Bone marrow (tissue), 2 donors: ENCODE measurements around the gene NPIPB6.
"Not testable (repeated sequence)": the region's sequence is repeated elsewhere in the genome, so short reads cannot be mapped to it uniquely, and the experiment has no call there.

Source experiments
- DNase-seq, 2 donors: peaks; one replicate each; lab custom pipeline; 2025; lab: John Stamatoyannopoulos, UW

The NPIPB6 gene

DNA sequence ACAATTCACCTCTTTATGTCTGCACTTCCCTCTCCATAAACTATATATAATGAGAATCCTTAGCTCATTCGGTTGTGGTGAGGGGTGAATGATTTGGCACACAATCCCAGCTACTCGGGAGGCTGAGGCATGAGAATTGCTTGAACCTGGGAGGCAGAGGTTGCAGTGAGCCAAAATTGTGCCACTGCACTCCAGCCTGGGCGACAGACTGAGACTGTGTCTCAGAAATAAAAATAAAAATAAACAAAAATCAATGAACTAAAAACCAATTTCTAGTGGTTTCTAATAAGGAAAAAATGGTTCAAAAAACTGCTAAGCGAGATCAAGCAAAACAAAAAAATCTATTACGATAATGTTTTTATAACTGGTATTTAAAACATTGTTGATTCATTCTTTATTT lies at the start of gene NPIPB6:
NPIPB6 (minus strand) TSS at position 101 of the 400 bp plus-strand sequence. CDS start 686 bp downstream, outside the sequence.
- DNase-seq: not testable (repeated sequence)

DNA sequence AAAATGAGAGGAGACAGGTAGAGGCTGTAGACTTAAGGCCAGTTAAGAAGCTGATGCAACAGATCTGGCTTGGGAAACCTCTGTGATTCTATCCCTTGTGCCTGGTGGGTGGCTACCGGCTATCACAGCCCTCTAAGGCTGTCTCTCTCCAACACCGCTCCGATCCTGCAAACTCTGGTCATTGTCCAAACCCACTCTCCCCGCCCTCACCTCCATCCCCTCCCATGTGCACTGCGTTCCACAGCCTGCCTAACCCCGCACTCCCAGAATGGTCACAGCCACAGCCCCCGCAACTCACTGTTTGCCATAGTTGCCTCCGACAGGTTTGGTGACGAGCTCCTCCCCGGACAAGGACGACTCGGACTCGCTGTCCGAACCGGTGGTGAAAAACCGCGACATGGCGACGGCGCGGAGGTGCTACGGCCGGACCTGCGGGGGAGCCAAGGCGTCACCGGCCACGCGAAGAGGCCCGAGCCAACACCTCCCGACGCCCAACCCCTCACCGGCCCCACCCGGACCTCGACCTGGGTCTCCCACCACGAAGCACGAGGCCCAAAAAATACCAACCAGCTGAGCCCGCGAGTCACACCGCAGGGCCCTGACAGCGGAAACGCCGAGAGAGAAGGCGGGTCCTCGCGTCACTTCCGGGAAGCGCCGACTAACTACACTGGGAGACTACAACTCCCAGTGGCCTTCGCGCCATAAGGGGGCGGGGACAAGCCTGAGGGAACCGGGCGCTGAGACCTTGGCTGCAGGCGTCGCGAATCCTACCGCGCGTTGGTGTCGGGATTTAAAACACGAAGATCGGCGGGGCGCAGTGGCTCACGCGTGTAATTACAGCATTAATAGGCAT lies 40.1 kb upstream of the NPIPB6 start, which contains the start of gene EIF3CL:
EIF3CL (minus strand) TSS at position 622 of the 853 bp plus-strand sequence; CDS start at position 399, 223 bp downstream.
- DNase-seq: not testable (repeated sequence)

DNA sequence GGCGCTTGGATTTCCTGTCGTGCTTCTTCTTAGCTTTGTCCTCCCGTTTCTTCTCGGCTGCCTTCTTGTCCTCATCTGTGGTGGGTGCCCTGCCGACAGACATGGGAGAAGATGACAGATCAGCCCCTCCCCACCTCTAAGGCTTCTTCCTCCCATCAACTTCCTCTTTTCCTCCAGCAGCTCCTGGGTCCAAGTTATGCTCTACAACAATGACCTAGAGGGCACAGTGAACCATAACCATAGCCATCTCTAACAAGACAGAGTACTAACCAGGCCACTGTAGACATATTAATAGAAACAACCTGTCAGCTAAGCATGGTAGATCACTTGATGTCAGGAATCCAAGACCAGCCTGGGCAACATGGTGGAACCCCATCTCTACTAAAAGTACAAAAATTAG lies 28.7 kb upstream of the NPIPB6 start:
- DNase-seq: not testable (repeated sequence)

DNA sequence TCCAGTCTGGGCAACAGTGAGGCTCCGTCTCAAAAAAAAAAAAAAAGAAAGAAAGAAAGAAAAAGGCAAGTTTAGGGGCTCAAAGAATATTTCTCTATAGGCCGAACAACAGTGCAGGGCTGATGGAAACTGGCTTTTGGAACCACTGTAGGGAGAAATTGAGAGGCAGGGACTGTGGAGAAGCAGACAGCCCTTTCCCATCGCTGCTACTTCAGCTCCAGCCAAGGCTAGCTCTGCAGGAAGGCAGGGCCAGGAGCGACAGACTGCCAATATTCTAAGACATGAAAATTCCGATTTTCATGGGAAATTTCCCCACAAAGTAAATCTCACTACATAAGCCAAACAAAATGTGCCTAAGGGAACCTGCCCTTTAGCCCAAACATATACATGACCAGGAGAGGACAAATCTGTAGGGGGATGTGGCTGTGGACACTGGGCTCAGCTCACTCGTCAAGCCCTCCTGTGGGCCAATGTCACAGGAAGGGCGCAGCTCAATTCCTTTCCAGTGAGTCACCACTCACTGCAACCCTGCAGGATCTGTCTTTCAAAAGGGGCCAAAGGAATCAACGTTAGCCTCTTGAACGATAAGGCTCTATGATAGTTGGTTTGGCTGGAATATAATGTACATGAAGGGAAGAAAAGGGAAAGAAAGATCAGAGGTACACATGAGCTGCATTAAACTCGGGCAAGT lies 19.0 kb upstream of the NPIPB6 start:
- not testable (repeated sequence) for DNase-seq

DNA sequence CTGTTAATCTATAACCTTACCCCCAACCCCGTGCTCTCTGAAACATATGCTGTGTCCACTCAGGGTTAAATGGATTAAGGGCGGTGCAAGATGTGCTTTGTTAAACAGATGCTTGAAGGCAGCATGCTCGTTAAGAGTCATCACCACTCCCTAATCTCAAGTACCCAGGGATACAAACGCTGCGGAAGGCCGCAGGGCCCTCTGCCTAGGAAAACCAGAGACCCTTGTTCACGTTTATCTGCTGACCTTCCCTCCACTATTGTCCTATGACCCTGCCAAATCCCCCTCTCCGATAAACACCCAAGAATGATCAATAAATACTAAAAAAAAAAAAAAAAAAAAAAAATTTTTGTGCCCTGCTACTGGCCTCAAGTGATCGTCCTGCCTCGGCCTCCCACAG lies 14.5 kb upstream of the NPIPB6 start:
- not testable (repeated sequence) for DNase-seq

DNA sequence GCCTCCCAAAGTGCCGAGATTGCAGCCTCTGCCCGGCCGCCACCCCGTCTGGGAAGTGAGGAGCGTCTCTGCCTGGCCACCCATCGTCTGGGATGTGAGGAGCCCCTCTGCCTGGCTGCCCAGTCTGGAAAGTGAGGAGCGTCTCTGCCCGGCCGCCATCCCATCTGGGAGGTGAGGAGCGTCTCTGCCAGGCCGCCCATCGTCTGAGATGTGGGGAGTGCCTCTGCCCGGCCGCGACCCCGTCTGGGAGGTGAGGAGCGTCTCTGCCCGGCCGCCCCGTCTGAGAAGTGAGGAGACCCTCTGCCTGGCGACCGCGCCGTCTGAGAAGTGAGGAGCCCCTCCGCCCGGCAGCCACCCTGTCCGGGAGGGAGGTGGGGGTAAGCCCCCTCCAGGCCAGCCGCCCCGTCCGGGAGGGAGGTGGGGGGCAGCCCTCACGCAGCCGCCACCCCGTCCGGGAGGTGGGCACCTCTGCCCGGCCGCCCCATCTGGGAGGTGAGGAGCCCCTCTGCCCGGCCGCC lies 13.9 kb upstream of the NPIPB6 start:
- not testable (repeated sequence) for DNase-seq

DNA sequence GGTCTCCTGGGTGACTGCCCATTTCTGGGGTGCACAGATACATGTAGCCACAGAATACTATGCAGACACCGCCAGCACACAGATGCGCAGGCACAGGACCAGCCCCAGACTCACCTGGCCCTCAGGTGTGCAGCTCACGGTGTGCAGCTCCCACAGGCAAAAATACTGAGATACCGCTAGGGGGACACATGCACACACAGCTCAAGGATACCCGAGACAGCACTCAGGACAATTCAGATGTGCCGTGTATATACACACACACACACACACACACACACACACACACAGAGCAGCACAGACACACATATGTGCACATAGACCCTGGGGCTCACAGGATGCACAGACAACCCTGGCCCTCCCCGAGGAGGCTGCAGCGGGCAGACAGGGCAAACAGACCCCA lies 11.8 kb upstream of the NPIPB6 start:
- DNase-seq: not testable (repeated sequence)

DNA sequence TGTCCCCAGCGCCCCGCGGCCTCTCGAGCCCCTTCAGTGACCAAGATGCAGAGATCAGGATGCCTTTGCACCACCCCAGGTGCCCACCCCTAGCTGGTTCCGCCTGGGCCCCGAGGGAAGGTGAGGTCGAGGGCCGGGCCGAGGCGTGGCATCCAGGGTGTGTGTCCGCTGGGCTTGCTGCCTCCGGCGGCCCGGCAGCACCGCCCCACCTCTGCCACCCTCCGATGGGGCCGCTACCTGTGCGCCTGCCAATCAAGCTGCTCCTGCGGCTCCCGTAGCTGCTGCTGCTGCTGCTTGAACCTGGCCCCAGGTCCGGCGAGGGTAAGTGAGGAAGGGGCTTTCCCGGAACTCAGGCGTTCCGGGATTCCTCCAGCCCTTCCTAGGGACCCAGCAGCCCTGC lies 11.0 kb upstream of the NPIPB6 start:
- DNase-seq: not testable (repeated sequence)

DNA sequence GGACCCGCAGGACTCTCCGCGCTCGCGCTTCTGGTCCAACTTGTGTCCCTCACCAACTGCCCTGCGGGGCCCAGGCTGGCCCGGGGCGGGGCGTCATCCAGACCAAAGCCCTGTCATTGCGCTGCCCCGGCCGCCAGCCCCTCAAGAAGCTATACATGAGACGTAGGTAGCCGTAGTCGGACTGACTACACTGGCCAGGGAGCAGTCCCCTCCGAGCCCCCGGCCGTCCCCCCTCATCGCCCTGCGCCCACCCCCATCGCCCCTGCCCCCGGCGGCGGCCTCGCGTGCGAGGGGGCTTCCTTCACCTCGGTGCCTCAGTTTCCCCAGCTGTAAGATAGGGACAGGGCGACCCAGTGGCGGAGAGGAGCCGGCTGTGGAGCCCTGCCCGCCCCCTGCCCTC lies 4.6 kb upstream of the NPIPB6 start:
- DNase-seq: not testable (repeated sequence)

DNA sequence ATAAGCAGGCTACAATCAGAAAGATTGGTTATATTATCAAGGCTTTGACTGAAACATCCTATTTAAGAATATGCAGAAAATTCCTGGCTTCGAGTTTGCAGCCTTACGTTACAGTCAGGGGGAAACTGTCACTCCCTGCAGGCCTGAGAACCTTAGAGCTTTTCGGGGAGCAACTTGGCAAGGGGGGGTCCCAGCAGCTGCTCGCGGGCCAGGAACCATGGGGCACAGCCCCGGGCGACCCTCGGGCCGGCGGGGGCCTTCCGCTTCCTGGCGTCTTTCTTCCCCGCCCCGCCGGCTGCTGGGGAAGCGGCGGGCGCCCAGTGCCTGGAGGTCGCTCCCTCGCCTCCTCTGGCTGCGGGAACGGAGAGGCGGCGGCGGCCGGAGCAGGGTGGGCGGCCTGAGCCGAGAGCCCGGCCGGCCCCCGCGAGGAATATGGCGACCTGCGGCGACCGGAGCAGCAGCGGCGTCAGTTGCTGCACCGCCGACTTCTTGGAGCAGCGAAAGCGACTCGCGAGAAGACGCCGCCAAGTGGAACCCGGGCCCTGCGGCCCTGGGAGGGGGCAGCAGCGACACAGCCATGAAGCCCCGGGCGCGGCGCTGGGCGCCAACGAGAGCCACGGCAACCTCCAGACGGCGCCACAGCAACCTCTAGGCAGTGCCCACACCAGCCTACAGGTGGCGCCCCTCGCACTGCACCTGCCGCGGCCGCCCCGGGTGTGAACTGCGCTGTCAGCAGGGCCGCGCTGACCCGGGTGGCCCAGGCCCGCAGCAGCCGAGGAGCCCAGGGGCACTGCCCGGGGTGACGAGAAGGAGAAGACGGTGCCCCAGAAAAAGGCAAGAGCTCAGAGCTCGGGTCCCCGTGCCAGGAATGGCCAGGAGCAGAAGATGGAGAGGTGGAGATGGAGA lies 1.2 kb upstream of the NPIPB6 start:
- DNase-seq: not testable (repeated sequence)

DNA sequence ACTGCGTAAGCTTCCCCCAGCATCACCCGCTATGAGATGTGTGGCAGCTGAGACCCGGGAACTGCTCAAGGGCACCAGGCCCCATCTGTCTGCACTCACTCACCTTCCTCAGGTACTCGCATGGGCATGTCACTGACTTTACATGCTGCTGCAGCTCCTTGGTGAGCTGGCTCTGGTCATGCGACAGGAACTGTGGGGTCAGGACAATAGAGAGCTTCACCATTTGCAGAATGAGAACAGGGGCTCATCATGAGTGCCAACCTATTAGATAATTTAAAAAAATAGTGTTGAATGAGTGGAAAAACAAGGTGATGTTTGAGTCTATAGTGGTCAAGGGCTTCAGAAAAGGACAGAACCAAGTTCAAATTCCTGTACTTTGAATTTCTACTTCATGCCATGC lies 708 bp downstream of the NPIPB6 start:
- not testable (repeated sequence) for DNase-seq

DNA sequence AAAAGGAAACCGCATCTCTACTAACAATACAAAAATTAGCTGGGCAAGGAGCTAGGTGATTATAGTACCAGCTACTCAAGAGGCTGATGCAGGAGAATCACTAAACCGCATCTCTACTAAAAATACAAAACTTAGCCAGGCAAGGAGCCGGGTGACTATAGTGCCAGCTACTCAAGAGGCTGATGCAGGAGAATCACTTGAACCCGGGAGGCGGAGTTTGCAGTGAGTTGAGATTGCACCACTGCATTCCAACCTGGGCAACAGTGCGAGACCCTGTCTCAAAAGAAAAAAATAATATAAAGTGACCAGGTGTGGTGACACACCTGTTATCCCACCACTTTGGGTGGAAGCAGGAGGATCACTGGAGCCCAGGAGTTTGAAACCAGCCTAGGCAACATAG lies 25.1 kb downstream of the NPIPB6 start:
- not testable (repeated sequence) for DNase-seq

DNA sequence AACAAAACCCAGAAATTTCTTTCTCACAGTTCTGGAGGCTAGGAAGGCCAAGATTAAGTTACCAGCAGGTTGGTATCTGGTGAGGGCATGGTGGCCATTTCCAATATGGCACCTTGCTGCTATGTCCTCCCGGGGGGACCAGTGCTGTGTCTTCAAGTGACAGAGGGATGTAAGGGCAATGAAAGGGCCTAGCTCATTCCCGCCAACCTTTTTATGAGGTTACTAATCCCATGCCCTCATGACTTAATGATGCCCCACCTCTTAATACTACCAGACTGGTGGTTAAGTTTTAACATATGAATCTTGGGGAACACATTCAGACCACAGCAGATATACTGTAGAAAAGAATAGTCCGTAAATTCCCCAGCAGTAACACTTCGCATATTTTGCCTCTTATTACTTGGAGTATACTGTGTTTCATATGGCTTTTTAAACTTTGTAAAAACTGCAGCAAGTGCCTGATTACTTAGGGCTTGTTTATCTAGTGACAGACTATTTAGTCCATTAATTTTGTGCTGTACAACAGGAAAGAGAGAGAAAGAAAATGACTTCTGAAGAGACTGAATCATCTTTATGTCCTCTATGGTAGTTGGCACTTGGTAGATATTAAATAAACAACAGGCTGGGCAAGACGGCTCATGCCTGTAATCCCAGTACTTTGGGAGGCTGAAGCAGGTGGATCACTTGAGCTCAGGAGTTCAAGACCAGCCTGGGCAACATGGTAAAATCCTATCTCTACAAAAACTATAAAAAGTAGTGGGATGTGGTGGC lies 26.2 kb downstream of the NPIPB6 start:
- DNase-seq: not testable (repeated sequence)

DNA sequence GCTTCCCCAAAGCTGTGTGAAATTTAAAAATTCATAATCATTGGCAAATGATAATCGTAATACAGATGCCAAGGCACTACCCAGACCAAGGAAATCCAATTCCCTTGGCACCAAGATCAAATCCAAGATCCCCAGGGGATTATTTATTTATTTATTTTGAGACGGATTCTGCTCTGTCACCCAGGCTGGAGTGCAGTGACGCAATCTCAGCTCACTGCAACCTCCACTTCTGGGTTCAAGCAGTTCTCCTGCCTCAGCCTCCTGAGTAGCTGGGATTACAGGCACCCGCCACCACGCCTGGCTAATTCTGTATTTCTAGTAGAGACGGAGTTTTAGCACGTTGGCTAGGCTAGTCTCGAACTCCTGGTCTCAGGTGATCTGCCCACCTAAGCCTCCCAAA lies 27.6 kb downstream of the NPIPB6 start:
- not testable (repeated sequence) for DNase-seq

DNA sequence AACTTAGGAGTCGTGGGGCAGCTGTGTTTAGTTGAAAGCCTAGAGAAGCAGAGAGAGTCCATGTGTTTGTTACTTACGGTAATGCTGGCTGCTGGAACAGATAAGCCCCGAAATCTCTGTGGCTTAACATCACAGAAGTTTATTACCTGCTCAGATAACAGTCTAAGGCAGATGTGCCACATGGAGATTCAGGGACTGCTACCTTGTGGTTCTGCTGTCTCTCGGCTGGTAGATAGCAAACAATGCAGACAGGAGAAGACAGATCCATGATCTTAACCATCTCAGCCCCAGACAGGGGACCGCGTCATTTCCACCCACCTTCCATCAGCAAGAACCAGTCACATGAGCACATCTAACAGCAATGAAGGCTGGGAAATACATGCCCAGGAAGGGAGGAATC lies 30.7 kb downstream of the NPIPB6 start:
- not testable (repeated sequence) for DNase-seq

DNA sequence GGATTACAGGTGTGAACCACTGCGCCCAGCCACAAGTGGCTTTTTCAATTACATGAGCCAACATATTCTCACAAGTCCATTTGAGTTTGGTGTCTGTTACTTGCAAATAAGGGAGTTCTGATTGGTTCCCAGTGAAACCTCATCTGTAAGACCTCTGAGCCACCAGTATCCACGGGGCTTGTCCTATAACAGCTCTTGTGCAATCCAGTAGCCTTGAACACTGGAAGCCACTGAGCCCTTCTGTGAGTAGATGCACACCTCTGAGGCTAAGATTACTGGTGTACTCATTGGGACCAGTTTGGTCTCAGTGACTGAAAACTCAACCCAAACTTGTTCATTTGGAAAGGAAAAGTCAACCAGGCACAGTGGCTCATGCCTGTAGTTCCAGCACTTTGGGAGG lies 32.3 kb downstream of the NPIPB6 start:
- DNase-seq: not testable (repeated sequence)

DNA sequence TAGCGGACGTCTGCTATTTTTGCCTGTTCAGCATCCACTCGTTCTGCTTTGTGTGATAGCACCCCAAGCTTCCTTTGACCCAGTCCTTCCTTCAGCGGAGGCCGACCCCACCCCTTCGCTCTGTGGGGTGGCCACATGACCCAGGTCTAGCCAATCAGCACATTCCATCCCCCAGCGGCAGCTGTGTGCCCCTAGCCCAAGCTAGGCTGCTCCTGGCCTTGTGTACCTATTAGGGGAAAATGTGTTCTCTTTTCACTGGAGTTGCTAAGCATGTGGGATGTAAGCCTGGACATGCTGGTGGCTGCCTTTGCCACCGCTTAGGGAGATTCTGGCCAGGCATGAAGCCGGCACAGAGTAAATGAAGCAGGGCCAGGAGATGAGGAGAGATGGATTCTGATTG lies 33.1 kb downstream of the NPIPB6 start:
- not testable (repeated sequence) for DNase-seq

DNA sequence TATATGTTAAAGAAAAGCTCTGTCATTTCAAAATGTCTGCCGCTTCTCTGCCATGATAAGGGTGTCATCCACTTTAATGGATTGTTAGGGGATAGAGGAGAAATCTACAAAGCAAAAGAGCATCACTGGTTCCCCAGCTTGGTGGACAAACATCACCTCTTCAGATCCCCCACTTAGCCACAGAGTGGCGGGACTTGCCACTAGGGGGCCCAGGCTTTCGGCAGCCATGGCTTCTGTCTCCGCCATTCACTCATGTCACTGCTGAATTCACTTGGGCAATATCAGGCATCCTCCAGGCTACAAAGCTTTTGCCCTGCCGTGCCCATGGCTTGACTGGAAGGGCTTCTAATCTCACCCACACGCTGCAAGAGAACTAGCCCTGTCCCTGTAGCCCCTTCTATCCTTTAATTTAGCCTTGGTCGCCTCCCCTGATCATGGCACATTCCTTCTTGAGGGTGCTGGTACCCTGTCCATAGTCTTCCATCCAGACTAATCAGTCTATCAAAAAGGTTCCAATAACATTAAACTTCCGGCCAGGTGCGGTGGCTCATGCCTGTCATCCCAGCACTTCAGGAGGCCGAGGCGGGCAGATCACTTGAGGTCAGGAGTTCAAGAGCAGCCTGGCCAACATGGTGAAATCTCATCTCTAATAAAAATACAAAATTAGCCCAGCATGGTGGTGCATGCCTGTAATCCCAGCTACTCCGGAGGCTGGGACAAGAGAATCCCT lies 36.3 kb downstream of the NPIPB6 start:
- DNase-seq: peak; percentile 8 to 39

DNA sequence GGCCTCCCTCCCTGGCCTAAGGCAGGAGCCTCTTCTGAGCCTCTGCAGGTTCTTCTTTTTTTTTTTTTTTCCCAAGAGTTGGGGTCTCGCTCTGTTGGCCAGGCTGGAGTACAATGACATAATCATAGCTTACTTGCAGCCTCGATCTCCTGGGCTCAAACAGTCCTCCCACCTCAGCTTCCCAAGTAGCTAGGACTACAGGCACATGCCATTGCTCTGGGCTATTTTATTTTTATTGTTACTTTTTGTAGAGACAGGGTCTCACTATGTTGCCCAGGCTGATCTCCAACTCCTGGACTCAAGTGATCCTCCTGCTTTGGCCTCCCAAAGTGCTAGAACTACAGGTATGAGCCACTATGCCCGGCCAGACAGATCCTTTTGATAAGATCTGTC lies 38.4 kb downstream of the NPIPB6 start:
- DNase-seq: no peak

DNA sequence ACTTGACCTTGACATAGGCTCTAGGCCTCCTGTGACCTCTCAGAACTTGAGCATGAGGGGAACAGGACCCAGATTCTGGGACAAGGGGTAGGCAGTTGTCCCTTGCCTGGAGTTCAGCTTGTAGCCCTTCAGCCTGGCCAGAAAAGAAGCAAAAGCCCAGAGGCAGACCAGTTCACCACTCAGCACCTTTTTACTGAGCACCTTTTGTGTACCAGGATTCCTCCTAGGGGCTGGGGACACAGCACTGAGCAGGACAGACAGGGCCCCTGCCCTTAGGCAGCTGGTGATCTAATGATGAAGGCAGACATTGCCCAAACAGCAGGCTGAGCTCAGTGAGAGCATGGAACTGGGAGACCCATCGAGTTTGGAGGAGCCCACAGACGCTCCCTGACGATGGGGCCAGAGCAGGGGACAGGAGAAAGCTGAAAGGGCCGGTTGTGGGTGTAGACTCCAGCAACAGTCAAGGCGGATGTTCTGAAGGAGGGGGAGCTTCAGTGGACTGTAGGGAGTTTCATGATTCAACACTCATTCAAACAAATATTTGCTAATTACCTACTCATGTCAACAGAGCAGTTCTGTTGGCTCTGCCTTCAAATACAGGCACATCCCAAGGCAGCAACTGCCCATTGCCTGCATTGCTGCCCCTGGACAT lies 38.9 kb downstream of the NPIPB6 start:
- no peak for DNase-seq
